K562 (cell line): ENCODE data around the gene ATXN10. TPM values are rescaled to one million over a fixed set of nuclear protein-coding genes. Genes with fewer than 3 reads are reported as not detected.

Experiments used
- ATAC-seq: fragments of 200-7000 bp; cut with Tn5 transposase; 3 replicates; pipeline ENCODE4 v1.9.1; 2020; ENCODE audit warnings: moderate library complexity
- BruUV-seq: library from RNA; stranded (reverse); fragments of 400-500 nt; replicated peaks from 2 replicates; lab custom pipeline; 2021; lab: Mats Ljungman, UMichigan
- CTCF ChIA-PET: fragments of 300-600 bp; formaldehyde crosslinking; extraction: SDS; loops from one replicate; lab custom pipeline; 2021; ENCODE audit warnings: low intra/inter-chr PET ratio; lab: Yijun Ruan, JAX
- POLR2A ChIA-PET: fragments of 300-600, 350-650 bp; sonication (Branson Sonifier 250); formaldehyde crosslinking; extraction: SDS; loops from one replicate; lab custom pipeline; 2021; ENCODE audit warnings: antibody characterized with exemption, inconsistent platforms; lab: Yijun Ruan, JAX
- DNase-seq, 4 experiments: peaks; one replicate each; pipeline versions ENCODE4 v3.0.0 to v3.0.0-alpha.2; 2011 to 2018; ENCODE audit warnings: low spot score in 3 of 4, mixed read lengths in 3 of 4; ENCODE audit errors: extremely low read depth in 1 of 4
- FAIRE-seq: peaks from 2 replicates; lab custom pipeline; 2011; peaks lifted over from hg19 to GRCh38; lab: Jason Lieb, UNC
- H2AFZ ChIP-seq: 2 replicates; pipeline ENCODE4 v1.6.0; 2011; ENCODE audit warnings: low read depth, low read length, control low read depth, inconsistent platforms
- H3K27ac ChIP-seq: fragments of 200-600 bp; 3 replicates; pipeline ENCODE4 v1.8.0; 2011; ENCODE audit warnings: low read depth, mild to moderate bottlenecking, control low read depth, inconsistent platforms, low read length, moderate library complexity, mixed read lengths; ENCODE audit errors: extremely low read depth
- H3K27me3 ChIP-seq, 2 experiments: fragments of 300-600 bp in 1 of 2; 2 replicates in 1 of 2; 3 replicates in 1 of 2; pipeline versions ENCODE4 v1.6.0 to v1.8.0; 2011; ENCODE audit warnings: inconsistent platforms in 2 of 2, low read length in 2 of 2, mild to moderate bottlenecking in 1 of 2, mixed read lengths in 1 of 2, moderate library complexity in 1 of 2; ENCODE audit not compliant: control insufficient read depth in 2 of 2, insufficient read depth in 2 of 2
- H3K36me3 ChIP-seq: fragments of 300-600 bp; 3 replicates; pipeline ENCODE4 v1.8.0; 2011; ENCODE audit warnings: mild to moderate bottlenecking, low read length, inconsistent platforms; ENCODE audit not compliant: control insufficient read depth, insufficient read depth
- H3K4me1 ChIP-seq, 2 experiments: fragments of 200-600 bp in 1 of 2; replicated peaks in 1 of 2; 2 replicates in 1 of 2; 3 replicates in 1 of 2; pipeline versions ENCODE4 v1.5.1 to v1.8.0; 2011; ENCODE audit warnings: inconsistent platforms in 2 of 2, low read length in 2 of 2, mild to moderate bottlenecking in 1 of 2, mixed read lengths in 1 of 2, moderate library complexity in 1 of 2; ENCODE audit not compliant: control insufficient read depth in 2 of 2, insufficient read depth in 2 of 2
- H3K4me2 ChIP-seq: 2 replicates; pipeline ENCODE4 v1.6.1; 2011; ENCODE audit warnings: low read length, control low read depth, inconsistent platforms, mixed read lengths; ENCODE audit not compliant: insufficient read depth
- H3K4me3 ChIP-seq: fragments of 200-600 bp; sonication (generic), shearing (Covaris generic); 2 replicates; pipeline ENCODE4 v1.5.1; 2016; ENCODE audit warnings: control low read depth, inconsistent platforms
- H3K79me2 ChIP-seq: fragments of 200-600 bp; 3 replicates; pipeline ENCODE4 v1.8.0; 2011; ENCODE audit warnings: low read length, inconsistent platforms; ENCODE audit not compliant: control insufficient read depth, insufficient read depth
- H3K9ac ChIP-seq, 2 experiments: 2 replicates each; pipeline versions ENCODE4 v1.6.0 to v1.6.1; 2011; ENCODE audit warnings: low read depth in 2 of 2, low read length in 2 of 2, control low read depth in 1 of 2, inconsistent platforms in 1 of 2, mild to moderate bottlenecking in 1 of 2, mixed read lengths in 1 of 2; ENCODE audit not compliant: insufficient read depth in 1 of 2
- H3K9me1 ChIP-seq: one replicate; pipeline ENCODE4 v1.6.0; 2011; ENCODE audit warnings: inconsistent platforms, mild to moderate bottlenecking, low read length, moderate library complexity; ENCODE audit not compliant: control insufficient read depth, insufficient read depth
- H3K9me3 ChIP-seq: replicated peaks from 2 replicates; pipeline ENCODE4 v1.5.1; 2011; ENCODE audit warnings: low read depth, low read length, inconsistent platforms; ENCODE audit not compliant: control insufficient read depth, insufficient read depth
- H4K20me1 ChIP-seq: replicated peaks from 2 replicates; pipeline ENCODE4 v1.6.1; 2011; ENCODE audit warnings: low read length, inconsistent platforms, mixed read lengths; ENCODE audit not compliant: control insufficient read depth, insufficient read depth
- WGBS: fragments of 100-300 bp; shearing (Covaris generic); methylation state at CpG from one replicate; pipeline ENCODE4 v1.1.6; 2016; ENCODE audit warnings: low coverage, mixed read lengths; ENCODE audit not compliant: insufficient coverage; ENCODE audit errors: missing lambda C conversion rate; 5-methylcytosine and 5-hydroxymethylcytosine counted together
- in situ Hi-C: fragments of 300-500 bp; cut with MboI; formaldehyde crosslinking; loops from 4 replicates; pipeline ENCODE4 v1.15.0; 2018; ENCODE audit warnings: inconsistent platforms, mixed read lengths
- intact Hi-C: fragments of 100-400 bp; cut with micrococcal nuclease; formaldehyde crosslinking; loops from 2 replicates; pipeline ENCODE4 v1.14.2; 2022
- polyA plus RNA-seq, 8 experiments: library from polyadenylated mRNA; depleted of rRNA in 4 of 8; stranded (reverse) in 5 of 8; unstranded in 3 of 8; fragments of >200 nt; fragmentation: Nextera tagmentation in 2 of 8; fragmentation: Illumina TruSeq in 1 of 8; extraction: Ambion mirVana in 2 of 8; extraction: Trizol in 1 of 8; gene quantifications; 2 replicates each; pipeline versions ENCODE4 v1.2.1 to v1.2.3, GENCODE V29; 2011 to 2014; ENCODE audit warnings: inconsistent platforms in 1 of 8, missing spikeins in 1 of 8
- total RNA-seq, 7 experiments: library from RNA; depleted of rRNA in 6 of 7; stranded (reverse); fragments of >200 nt in 6 of 7; fragmentation: Illumina TruSeq in 2 of 7; extraction: Trizol in 2 of 7; gene quantifications; 2 replicates each; pipeline versions ENCODE4 v1.2.1 to v1.2.3, GENCODE V29; 2011 to 2021; ENCODE audit warnings: low replicate concordance in 1 of 7
- TF ChIP-seq, protein P1 (sequence below): fragments of 200-400 bp; formaldehyde crosslinking; IDR thresholded peaks from 2 replicates; pipeline ENCODE4 v1.6.1; 2017; ENCODE audit warnings: mild to moderate bottlenecking, low read depth, low read length, moderate library complexity
- TF ChIP-seq, protein P2 (sequence below), 3 experiments: IDR thresholded peaks in 2 of 3; conservative IDR thresholded peaks in 1 of 3; 2 replicates each; pipeline ENCODE4 v1.5.1; 2011 to 2012; ENCODE audit warnings: low read length in 3 of 3, mild to moderate bottlenecking in 3 of 3, control low read depth in 2 of 3, improper control_type of control experiment in 1 of 3, inconsistent platforms in 1 of 3, low read depth in 1 of 3, mixed read lengths in 1 of 3, moderate library complexity in 1 of 3; ENCODE audit not compliant: insufficient read depth in 2 of 3

The ATXN10 gene
- total and polyA plus RNA-seq, 9 of the 15 experiments (the other 6 are each of a cell fraction or from before 2014, with no cell fraction given) = 11.5 to 190 (median 33.6) TPM

DNA sequence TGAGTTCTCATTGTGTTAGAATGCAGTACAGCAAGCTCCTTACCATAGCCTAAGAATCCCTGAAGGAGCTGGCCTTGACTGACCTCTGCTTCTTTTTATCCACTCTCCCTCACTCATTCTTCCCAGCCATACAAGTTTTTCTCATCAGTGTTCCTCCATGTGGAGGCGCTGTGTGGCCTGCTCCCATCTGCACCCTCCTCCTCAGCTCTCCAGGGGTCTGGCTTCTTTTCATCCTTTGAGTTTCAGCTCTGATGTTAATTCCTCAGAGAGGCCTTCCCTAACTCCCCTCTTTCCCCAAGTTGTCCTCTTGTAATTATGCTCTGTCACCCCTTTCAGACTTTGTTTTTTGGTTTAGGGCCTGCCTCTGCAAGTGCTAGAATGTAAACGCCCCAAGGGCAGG lies 160.5 kb downstream of the ATXN10 start:
- Histone ChIP-seq H3K4me1 (no peaks in the 10 kb centered on the region), H3K27me3 (no peaks in the 10 kb centered on the region), H3K9me1 (no peaks in the 10 kb centered on the region), H3K4me2 (no peak overlapping the region), H3K27ac (no peak overlapping the region), H3K36me3 (peaks cover 3% of the 10 kb centered on the region; the same call in 1 of the 3 replicates), H3K9me3 (no peaks in the 10 kb centered on the region), H3K9ac (no peak overlapping the region), H3K79me2 (no peaks in the 10 kb centered on the region), H4K20me1 (no peaks in the 10 kb centered on the region), H2AFZ (no peak overlapping the region), H3K4me3 (no peak overlapping the region)
- in situ Hi-C loops (loop anchor here (10.0 kb wide), 1 partner anchor 187 kb away; no protein-coding TSS in a partner anchor), intact Hi-C loops (loop anchor here (5.0 kb wide), 1 partner anchor 185 kb away; no protein-coding TSS in a partner anchor)
- ChIA-PET POLR2A (interaction anchor here (0.5 to 1.3 kb wide), 3 partner anchors 10 to 25 kb away, joined by 3 read pairs; no protein-coding TSS in a partner anchor), CTCF (interaction anchor here (0.6 kb wide), 1 partner anchor 240 kb away, joined by 3 read pairs; no protein-coding TSS in a partner anchor)
- 45% methylated on average over 2 of the region's 2 CpGs for WGBS
- no TSS peak for BruUV-seq
- TF ChIP-seq, protein P1, sequence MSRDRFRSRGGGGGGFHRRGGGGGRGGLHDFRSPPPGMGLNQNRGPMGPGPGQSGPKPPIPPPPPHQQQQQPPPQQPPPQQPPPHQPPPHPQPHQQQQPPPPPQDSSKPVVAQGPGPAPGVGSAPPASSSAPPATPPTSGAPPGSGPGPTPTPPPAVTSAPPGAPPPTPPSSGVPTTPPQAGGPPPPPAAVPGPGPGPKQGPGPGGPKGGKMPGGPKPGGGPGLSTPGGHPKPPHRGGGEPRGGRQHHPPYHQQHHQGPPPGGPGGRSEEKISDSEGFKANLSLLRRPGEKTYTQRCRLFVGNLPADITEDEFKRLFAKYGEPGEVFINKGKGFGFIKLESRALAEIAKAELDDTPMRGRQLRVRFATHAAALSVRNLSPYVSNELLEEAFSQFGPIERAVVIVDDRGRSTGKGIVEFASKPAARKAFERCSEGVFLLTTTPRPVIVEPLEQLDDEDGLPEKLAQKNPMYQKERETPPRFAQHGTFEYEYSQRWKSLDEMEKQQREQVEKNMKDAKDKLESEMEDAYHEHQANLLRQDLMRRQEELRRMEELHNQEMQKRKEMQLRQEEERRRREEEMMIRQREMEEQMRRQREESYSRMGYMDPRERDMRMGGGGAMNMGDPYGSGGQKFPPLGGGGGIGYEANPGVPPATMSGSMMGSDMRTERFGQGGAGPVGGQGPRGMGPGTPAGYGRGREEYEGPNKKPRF = no peak
- TF ChIP-seq, protein P2, sequence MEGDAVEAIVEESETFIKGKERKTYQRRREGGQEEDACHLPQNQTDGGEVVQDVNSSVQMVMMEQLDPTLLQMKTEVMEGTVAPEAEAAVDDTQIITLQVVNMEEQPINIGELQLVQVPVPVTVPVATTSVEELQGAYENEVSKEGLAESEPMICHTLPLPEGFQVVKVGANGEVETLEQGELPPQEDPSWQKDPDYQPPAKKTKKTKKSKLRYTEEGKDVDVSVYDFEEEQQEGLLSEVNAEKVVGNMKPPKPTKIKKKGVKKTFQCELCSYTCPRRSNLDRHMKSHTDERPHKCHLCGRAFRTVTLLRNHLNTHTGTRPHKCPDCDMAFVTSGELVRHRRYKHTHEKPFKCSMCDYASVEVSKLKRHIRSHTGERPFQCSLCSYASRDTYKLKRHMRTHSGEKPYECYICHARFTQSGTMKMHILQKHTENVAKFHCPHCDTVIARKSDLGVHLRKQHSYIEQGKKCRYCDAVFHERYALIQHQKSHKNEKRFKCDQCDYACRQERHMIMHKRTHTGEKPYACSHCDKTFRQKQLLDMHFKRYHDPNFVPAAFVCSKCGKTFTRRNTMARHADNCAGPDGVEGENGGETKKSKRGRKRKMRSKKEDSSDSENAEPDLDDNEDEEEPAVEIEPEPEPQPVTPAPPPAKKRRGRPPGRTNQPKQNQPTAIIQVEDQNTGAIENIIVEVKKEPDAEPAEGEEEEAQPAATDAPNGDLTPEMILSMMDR (IDR thresholded peaks at IDR 0.05 in 2 of 3, conservative IDR thresholded peaks at IDR 0.05 in 1 of 3; ENCODE audit: insufficient read depth in 2 of 3, low read depth in 1 of 3, low read length in 3 of 3) = peak in 2 of 3 experiments; percentile 16 to 20; a peak in 1 of 6 replicates
- ATAC-seq = no peak
- no peak for FAIRE-seq
- DNase-seq = no peak
